Measurements from ENCODE around the gene GDF3. TPM values are rescaled to one million over a fixed set of nuclear protein-coding genes. Genes with fewer than 3 reads are reported as not detected.
"Not testable (repeated sequence)": the region's sequence is repeated elsewhere in the genome, so short reads cannot be mapped to it uniquely, and the experiment has no call there.

The GDF3 gene
- total and polyA plus RNA-seq, 2 of the 13 experiments (the other 11 are each of a cell fraction or from before 2014, with no cell fraction given) = not detected

DNA sequence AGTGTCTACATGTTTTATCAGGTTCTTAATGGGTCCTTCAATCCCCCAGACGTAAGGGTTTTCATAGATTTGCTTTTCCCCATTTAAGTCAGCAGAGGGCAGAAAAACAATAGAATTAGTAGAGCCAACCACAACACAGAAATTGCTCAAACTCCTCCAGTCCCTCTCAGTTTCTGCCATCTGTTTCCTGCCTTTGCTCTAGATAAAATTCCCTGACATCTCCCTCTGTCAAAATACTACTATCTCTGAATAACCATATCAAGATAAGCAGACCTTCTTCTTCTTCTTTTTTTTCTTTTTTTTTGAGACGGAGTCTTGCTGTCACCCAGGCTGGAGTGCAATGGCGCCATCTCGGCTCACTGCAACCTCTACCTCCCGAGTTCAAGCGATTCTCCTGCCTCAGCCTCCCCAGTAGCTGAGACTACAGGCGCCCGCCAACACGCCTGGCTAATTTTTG lies 18.1 kb downstream of the GDF3 start:
- H3K4me2 ChIP-seq (ENCODE audit: low read depth, low read length) = peak overlapping the region; percentile 14; the same call in 1 of the 2 replicates
- POLR2A ChIA-PET; H3K4me3 ChIP-seq (replicated peaks in 1 of 3; ENCODE audit: insufficient read depth in 1 of 3, low read depth in 2 of 3, low read length in 3 of 3); H3K27me3 ChIP-seq (ENCODE audit: control insufficient read depth in 1 of 2, insufficient read depth in 2 of 2, low read length in 2 of 2); FAIRE-seq; H3K9ac ChIP-seq (ENCODE audit: insufficient read depth, low read depth, low read length); H3K9me3 ChIP-seq (ENCODE audit: low read length); H4K20me1 ChIP-seq (ENCODE audit: insufficient read depth, low read length); BruUV-seq (replicated peaks); H3K4me1 ChIP-seq (ENCODE audit: insufficient read depth, low read length); H3K27ac ChIP-seq (ENCODE audit: extremely low read length, insufficient read depth, low read length); H3K36me3 ChIP-seq (replicated peaks in 1 of 2; ENCODE audit: control insufficient read depth in 1 of 2, insufficient read depth in 2 of 2, low read length in 2 of 2); H3K79me2 ChIP-seq (ENCODE audit: insufficient read depth, low read length); H2AFZ ChIP-seq (ENCODE audit: low read length): not testable (repeated sequence)
- DNase-seq (ENCODE audit: low spot score) (peak; percentile 35), ATAC-seq (peak; percentile 58; the same call in 2 of the 3 replicates)
- peak; percentile 21; the same call in 1 of the 2 replicates for TF ChIP-seq ZNF770 (CRISPR knock-in tag; IDR thresholded peaks at IDR 0.05)
- TF ChIP-seq STAG1 (CRISPR knock-in tag; IDR thresholded peaks at IDR 0.05) = peak; percentile 66
- peak; percentile 55 for TF ChIP-seq SMC3 (IDR thresholded peaks at IDR 0.05; ENCODE audit: low read length)
- 0 out of 2 replicates have a peak, but pooled peaks have one; percentile 12 for TF ChIP-seq SOX5 (CRISPR knock-in tag; IDR thresholded peaks at IDR 0.05; ENCODE audit: borderline replicate concordance)
- TF ChIP-seq, protein P1, sequence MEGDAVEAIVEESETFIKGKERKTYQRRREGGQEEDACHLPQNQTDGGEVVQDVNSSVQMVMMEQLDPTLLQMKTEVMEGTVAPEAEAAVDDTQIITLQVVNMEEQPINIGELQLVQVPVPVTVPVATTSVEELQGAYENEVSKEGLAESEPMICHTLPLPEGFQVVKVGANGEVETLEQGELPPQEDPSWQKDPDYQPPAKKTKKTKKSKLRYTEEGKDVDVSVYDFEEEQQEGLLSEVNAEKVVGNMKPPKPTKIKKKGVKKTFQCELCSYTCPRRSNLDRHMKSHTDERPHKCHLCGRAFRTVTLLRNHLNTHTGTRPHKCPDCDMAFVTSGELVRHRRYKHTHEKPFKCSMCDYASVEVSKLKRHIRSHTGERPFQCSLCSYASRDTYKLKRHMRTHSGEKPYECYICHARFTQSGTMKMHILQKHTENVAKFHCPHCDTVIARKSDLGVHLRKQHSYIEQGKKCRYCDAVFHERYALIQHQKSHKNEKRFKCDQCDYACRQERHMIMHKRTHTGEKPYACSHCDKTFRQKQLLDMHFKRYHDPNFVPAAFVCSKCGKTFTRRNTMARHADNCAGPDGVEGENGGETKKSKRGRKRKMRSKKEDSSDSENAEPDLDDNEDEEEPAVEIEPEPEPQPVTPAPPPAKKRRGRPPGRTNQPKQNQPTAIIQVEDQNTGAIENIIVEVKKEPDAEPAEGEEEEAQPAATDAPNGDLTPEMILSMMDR (CRISPR knock-in tag; IDR thresholded peaks at IDR 0.05) = peak; percentile 54
- 0 out of 2 replicates have a peak, but pooled peaks have one; percentile 17 for TF ChIP-seq RAD21 (CRISPR knock-in tag; IDR thresholded peaks at IDR 0.05)
- intact Hi-C loops (cut with micrococcal nuclease; ENCODE audit: unreplicated experiment) = loop anchor here (1.0 kb wide), 1 partner anchor 130 kb away; no protein-coding TSS in a partner anchor
- 35% methylated on average over 9 of the region's 9 CpGs for WGBS (ENCODE audit: low lambda C conversion rate)
- in situ Hi-C loops (cut with HindIII; ENCODE audit: extremely low pct_ligation_motif_present, low pct_unique_long_range_greater_than_20kb) = loop anchor here (5.0 kb wide), 1 partner anchor 130 kb away; no protein-coding TSS in a partner anchor
- CTCF ChIA-PET (ENCODE audit: low intra/inter-chr PET ratio, low total read pairs) = interaction anchor here (6.3 kb wide), 1 partner anchor 129 kb away, joined by 44 read pairs; no protein-coding TSS in a partner anchor

GRCh38 chr12:7675455-7675854 lies 20.1 kb downstream of the GDF3 start:
- not testable (repeated sequence) for ATAC-seq; H3K4me3 ChIP-seq (replicated peaks in 1 of 3; ENCODE audit: insufficient read depth in 1 of 3, low read depth in 2 of 3, low read length in 3 of 3)
- WGBS (ENCODE audit: low lambda C conversion rate) = 55% methylated on average over 6 of the region's 6 CpGs

More at GRCh38 chr12:7675455-7675854, 20.1 kb downstream of the GDF3 start:
- DNase-seq (ENCODE audit: low spot score); H3K9me3 ChIP-seq (ENCODE audit: low read length); FAIRE-seq; H2AFZ ChIP-seq (ENCODE audit: low read length); H3K36me3 ChIP-seq (replicated peaks in 1 of 2; ENCODE audit: control insufficient read depth in 1 of 2, insufficient read depth in 2 of 2, low read length in 2 of 2); H3K27ac ChIP-seq (ENCODE audit: extremely low read length, insufficient read depth, low read length); H3K4me1 ChIP-seq (ENCODE audit: insufficient read depth, low read length); H3K9ac ChIP-seq (ENCODE audit: insufficient read depth, low read depth, low read length); H3K79me2 ChIP-seq (ENCODE audit: insufficient read depth, low read length); H3K27me3 ChIP-seq (ENCODE audit: control insufficient read depth in 1 of 2, insufficient read depth in 2 of 2, low read length in 2 of 2); BruUV-seq (replicated peaks); intact Hi-C loops (cut with micrococcal nuclease; ENCODE audit: unreplicated experiment); H4K20me1 ChIP-seq (ENCODE audit: insufficient read depth, low read length); POLR2A ChIA-PET; H3K4me2 ChIP-seq (ENCODE audit: low read depth, low read length): not testable (repeated sequence)
- CTCF ChIA-PET (ENCODE audit: low intra/inter-chr PET ratio, low total read pairs) = interaction anchor here (6.3 kb wide), 1 partner anchor 131 kb away, joined by 44 read pairs; no protein-coding TSS in a partner anchor
- in situ Hi-C loops (cut with HindIII; ENCODE audit: extremely low pct_ligation_motif_present, low pct_unique_long_range_greater_than_20kb) = loop anchor here (5.0 kb wide), 1 partner anchor 132 kb away; no protein-coding TSS in a partner anchor

Data from HepG2 (cell line).